GM13977 (cell line): ENCODE measurements around the gene DNAJB8.

Experiments used
- DNase-seq: peaks from one replicate; pipeline ENCODE4 v3.0.0; 2012; ENCODE audit warnings: low spot score
- in situ Hi-C: fragments of 300-500 bp; cut with MboI; formaldehyde crosslinking; loops from one replicate; pipeline ENCODE4 v1.12.0; 2022; ENCODE audit warnings: low sequenced_read_pairs, low pct_unique_long_range_greater_than_20kb, mixed read lengths, inconsistent platforms; ENCODE audit not compliant: unreplicated experiment
- TF ChIP-seq, protein P1 (sequence below): IDR thresholded peaks from 2 replicates; pipeline ENCODE4 v1.5.1; 2012; ENCODE audit warnings: mild to moderate bottlenecking, control low read depth; ENCODE audit not compliant: insufficient read depth; ENCODE audit errors: extremely low read depth, missing control alignments

The DNAJB8 gene

DNA sequence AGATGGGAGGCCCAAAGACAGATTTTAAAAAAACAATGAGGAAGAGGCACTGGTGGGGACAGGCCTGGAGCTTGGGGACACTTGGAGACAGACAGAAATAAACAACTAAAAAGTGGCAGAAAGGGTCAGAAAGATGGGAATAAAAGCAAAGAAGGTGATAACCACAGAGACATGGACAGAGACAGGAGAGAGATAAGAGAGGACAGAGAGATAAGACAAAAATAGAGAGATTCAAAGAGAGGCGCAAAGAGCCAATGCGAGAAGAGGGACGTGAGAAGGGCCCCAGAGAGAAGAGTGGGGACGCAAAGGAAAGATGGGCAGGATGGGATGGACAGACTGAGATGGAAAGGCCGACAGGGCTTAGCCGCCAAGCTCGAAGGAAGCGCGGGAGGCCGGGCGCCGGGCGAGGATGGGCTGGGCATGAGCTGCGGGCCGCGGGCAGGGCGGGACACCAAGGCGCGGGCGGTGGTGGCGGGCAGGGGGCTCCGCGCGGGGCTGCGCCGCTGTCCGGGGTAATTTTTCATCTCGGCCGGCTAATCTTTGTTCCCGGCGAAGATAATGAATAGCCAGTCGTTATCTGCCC is 29.4 kb upstream of the DNAJB8 start:
- DNase-seq, result no peak
- TF ChIP-seq, protein P1, sequence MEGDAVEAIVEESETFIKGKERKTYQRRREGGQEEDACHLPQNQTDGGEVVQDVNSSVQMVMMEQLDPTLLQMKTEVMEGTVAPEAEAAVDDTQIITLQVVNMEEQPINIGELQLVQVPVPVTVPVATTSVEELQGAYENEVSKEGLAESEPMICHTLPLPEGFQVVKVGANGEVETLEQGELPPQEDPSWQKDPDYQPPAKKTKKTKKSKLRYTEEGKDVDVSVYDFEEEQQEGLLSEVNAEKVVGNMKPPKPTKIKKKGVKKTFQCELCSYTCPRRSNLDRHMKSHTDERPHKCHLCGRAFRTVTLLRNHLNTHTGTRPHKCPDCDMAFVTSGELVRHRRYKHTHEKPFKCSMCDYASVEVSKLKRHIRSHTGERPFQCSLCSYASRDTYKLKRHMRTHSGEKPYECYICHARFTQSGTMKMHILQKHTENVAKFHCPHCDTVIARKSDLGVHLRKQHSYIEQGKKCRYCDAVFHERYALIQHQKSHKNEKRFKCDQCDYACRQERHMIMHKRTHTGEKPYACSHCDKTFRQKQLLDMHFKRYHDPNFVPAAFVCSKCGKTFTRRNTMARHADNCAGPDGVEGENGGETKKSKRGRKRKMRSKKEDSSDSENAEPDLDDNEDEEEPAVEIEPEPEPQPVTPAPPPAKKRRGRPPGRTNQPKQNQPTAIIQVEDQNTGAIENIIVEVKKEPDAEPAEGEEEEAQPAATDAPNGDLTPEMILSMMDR, result no peak
- in situ Hi-C loops, result loop anchor here (25.0 kb wide), 1 partner anchor 409 kb away; no protein-coding TSS in a partner anchor

DNA sequence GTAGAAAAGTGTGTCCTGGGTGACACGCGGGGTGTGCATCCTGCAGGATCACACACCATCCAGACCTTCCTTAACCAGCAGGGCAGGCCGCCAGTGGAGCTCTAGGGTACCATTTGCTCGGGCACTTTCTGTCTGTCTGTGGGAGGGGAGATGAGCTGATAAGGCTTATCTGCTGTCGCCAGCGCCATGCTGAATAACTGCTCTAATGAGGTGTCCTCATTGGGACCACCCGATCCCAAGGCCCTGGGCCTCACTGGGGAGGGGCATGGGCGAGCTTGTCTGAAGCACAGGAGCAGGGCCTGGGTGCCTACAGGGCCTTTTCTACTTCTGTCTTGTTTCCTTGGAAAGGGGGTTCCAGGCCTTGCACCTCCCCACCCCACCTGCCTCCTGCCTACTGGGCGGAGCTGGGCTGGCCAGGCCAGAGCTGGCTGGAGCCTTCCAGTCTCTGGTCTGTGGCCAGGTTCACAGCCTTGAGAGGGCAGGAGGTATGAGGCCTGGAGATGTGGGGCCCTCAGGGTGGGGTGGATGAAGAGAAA is 28.8 kb upstream of the DNAJB8 start:
- in situ Hi-C loops, result loop anchor here (25.0 kb wide), 1 partner anchor 408 kb away; no protein-coding TSS in a partner anchor
- TF ChIP-seq, protein P1, result no peak
- DNase-seq, result no peak

DNA sequence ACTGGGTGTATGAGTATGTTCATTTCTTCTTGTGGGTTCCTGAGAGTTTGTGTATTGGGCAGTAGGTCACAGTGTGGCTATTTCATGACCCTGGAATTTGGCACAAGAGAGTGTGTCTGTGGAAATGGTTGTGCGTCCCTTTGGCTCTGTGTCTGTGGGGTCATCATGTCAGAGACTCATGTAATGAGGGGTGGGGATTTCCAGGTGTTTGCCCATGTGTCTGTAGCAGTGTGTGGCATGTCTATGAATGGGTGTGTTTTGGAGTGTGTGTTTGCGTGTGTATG is 27.6 kb upstream of the DNAJB8 start:
- TF ChIP-seq, protein P1, result no peak
- no peak for DNase-seq
- in situ Hi-C loops, result loop anchor here (25.0 kb wide), 1 partner anchor 407 kb away; no protein-coding TSS in a partner anchor

DNA sequence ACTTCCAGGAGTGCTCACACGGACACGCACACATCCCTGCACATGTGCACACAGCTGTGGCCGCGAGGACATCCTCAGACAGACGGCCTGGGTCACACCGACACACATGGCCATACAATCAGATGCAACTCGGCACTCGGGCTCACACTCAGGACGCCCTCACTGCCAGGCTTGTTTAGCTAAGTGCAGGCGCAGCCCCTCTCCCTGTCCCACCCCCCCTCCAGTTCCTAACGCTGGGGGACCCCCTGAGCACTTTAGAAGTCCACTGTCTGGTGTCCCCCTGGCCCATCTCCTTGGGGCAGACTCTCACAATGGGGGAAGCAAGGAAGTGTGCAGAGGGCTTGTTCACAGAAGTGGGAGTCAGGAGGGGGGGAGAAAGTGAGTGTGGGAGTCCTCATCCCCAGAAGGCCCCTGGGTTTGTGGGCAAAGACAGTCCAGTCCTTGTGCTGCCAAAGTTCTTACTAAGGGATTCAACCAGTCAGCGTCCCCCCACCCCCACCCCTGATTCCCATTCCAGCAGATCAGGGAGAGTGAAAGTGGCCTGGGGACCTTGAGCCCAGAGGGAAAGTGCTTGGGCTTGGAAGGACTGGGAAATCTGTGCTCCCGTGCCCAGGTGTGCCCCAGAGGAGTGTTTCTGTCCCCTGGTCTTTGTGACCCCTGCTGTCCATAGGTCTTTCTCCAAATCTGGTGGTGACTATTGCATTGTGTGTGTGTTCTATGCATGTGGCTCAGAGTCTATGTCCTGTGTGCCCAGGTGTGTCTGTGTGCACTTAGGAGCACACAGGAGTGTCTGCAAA is 27.1 kb upstream of the DNAJB8 start:
- no peak for DNase-seq
- TF ChIP-seq, protein P1, result no peak
- in situ Hi-C loops, result loop anchor here (25.0 kb wide), 1 partner anchor 406 kb away; no protein-coding TSS in a partner anchor

DNA sequence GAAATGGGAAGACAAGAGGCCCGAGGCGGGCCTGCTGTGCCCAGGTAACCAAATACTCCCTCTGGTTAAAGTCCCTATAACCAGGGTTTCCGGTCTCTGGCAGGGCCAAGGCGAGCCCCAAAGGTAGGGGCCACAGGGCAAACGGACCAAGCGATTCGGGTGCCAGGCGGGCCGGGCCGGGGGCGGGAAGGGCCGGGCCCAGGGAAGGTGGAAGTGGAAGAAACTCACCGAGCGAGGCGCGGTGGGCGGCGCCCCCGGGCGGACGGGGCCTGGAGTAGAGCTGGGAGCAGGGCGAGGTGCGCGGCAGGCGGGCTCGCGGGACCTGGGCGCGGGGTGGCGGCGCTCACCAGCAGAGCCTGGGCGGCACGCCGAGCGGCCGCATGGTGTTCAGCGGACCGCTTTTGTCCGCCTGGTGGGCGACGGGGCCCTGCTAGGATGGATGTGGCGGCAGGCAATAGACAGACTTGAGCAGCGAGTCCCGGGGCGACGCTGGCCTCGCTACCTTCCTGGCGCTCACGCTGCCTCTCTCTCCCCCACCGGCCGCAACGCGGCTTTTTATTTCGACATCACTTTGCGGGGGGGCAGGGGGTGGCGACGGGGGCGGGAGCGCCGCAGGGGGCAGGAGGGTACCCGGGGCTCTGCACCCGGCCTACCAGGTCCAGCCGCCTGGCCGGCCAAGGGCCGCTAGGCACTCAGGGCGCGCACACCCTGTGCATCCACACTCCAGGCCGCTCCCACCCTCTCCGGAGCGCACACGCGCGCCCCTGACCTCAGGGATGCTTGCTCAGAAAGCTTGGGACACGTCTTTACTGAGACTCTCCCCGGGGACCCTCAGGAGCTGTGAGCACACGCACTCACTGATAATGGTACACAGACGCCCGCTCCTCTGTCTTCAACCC is 26.2 kb upstream of the DNAJB8 start, which contains the start of gene GATA2:
GATA2 (minus strand) TSS at position 531 of the 899 bp plus-strand sequence. CDS start 6,170 bp downstream, outside the sequence.
- in situ Hi-C loops, result loop anchor here (25.0 kb wide), 1 partner anchor 406 kb away; no protein-coding TSS in a partner anchor
- no peak for DNase-seq
- TF ChIP-seq, protein P1, result no peak
